GM18868 (cell line): ENCODE measurements around the gene KIF1C.
"Not testable (repeated sequence)": the region's sequence is repeated elsewhere in the genome, so short reads cannot be mapped to it uniquely, and the experiment has no call there.

ENCODE experiments used
- ATAC-seq: cut with Tn5 transposase; IDR thresholded peaks from one replicate; pipeline ENCODE4 v1.9.1; 2021; ENCODE audit warnings: mild to moderate bottlenecking, moderate library complexity; ENCODE audit not compliant: unreplicated experiment

The KIF1C gene

DNA sequence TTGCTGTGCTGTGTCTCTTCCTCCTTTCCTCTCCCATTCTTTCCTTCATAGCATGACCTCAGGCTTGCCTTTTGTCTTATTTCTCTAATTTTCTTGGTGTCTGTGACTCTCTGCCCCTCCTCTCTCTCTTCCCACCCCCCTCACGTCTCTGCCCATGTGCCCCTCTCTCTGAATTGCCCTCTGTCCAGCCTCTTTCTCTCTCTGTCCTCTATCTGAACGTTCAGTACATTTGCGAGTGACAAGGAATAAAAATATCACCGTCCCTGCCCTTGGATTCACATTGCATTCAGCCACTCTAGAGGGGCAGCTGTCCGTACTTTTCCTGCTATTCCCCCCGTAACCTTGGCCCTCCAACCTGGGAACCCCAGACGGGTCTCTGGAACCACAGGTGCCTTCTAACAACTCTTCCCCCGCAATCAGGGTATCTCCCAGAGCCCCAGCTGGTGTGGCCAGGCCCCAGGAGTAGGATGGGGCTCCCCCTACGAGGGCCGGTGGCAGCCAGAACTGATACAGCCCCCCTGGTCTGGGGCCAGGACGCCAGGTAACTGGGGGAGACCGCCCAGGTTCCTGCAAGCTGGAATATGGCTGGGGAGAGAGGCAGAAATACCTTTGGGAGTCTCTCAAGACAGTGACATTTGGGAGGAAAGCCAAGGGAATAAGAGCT lies 1.8 kb downstream of the KIF1C start:
- no peak for ATAC-seq

DNA sequence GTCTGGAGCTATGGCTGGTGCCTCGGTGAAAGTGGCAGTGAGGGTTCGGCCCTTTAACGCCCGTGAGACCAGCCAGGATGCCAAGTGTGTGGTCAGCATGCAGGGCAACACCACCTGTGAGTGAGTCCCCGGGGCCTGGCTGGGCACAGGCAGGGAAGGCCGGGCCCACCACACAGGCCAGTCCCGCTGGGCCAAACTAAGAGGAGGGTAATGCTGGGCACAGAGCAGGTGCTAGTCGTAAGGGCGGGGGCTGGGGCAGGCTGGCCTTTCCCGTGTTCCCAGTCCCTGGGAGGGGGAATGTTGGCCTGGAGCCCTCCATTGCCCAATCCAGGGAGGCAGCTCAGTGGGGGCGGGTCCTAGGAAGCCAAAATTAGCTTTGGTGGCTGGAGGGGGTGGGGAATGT lies 2.5 kb downstream of the KIF1C start:
- no peak for ATAC-seq

DNA sequence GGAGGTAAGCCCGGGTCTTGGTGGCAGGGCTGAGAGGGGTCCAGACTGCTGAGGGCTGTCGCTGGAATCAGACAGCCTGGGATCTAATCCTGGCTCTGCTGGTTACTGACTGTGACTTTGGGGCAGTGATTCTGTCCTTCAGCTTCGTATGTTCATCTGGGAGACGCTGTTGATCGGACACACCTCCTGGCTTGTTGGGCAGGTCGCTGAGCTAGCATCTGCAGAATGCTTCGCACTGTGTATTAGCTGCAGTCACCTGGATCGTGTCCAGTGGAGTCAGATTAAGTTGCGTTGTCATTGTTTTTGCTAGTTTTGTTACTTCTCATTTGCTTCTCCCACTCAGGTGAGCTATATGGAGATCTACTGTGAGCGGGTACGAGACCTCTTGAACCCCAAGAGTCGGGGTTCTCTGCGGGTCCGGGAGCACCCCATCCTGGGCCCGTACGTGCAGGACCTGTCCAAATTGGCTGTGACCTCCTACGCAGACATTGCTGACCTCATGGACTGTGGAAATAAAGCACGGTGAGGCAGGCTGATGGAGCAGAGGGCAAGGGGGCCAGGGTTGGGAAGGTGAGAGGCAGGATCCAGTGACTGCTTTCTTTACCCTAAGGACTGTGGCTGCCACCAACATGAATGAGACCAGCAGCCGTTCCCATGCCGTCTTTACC lies 4.5 kb downstream of the KIF1C start:
- no peak for ATAC-seq

DNA sequence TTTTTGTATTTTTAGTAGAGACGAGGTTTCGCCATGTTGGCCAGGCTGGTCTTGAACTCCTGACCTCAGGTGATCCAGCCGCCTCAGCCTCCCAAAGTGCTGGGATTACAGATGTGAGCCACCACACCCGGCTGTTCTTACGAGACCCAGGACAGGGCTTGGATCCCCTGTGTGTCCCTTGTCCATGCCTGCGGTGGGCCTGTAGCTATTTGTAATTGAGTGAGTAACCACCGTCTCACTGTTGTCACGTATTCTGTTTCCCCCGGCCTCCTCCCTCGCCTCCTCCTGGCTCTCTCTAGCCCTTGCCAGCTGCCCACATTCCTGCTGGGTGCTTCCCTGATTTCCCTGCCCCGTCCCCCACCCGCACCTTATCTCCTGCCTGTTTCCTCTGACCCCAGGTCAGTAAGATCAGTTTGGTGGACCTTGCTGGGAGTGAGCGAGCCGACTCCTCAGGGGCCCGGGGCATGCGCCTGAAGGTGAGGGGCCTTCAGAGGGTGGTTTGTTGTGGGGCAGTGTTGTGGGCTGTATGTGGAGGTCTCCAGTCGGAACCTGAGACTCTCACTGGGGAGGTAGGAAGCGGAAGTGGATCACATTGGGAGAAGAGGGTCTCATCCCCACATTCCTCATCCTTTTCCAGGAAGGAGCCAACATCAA lies 5.6 kb downstream of the KIF1C start:
- ATAC-seq, result no peak

- ATAC-seq, result no peak
These were observed 14.2 kb downstream of the KIF1C start for GRCh38 chr17:5011928-5012327.

GRCh38 chr17:5014357-5014756 lies 16.6 kb downstream of the KIF1C start:
- ATAC-seq, result no peak

- no peak for ATAC-seq
These were observed 21.8 kb downstream of the KIF1C start for GRCh38 chr17:5019475-5019956.

GRCh38 chr17:5020502-5021023 lies 22.8 kb downstream of the KIF1C start:
- ATAC-seq, result no peak

GRCh38 chr17:5022171-5022711 lies 24.5 kb downstream of the KIF1C start:
- no peak for ATAC-seq

DNA sequence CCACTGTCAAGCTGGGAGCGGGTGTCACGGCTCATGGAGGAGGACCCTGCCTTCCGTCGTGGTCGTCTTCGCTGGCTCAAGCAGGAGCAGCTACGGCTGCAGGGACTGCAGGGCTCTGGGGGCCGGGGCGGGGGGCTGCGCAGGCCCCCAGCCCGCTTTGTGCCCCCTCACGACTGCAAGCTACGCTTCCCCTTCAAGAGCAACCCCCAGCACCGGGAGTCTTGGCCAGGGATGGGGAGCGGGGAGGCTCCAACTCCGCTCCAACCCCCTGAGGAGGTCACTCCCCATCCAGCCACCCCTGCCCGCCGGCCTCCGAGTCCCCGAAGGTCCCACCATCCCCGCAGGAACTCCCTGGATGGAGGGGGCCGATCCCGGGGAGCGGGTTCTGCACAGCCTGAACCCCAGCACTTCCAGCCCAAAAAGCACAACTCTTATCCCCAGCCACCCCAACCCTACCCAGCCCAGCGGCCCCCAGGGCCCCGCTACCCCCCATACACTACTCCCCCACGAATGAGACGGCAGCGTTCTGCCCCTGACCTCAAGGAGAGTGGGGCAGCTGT lies 25.9 kb downstream of the KIF1C start:
- no peak for ATAC-seq

DNA sequence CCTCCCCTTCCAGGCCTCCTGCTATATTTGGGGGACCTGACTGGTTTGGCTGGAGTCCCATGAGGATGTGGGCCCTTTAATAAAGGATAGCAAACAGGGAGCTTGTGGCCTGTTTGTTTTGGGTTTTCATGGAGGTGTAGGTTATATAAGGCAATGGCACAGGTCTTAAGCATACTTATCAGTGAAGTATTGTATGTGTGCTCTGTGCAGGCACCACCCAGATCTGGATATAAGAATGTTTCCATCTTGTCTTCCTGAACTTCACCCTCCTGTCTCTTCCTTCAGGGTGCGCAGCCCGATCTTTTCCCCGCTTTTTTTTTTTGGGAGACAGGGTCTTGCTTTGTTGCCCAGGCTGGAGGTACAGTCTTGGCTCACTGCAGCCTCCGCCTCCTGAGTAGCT lies 26.9 kb downstream of the KIF1C start:
- ATAC-seq, result no peak

- ATAC-seq, result no peak
These were observed 29.5 kb downstream of the KIF1C start for GRCh38 chr17:5027299-5027698.

- ATAC-seq, result no peak
These were observed 30.2 kb downstream of the KIF1C start for GRCh38 chr17:5027916-5028315.

- ATAC-seq, result not testable (repeated sequence)
These were observed 32.4 kb downstream of the KIF1C start for GRCh38 chr17:5030168-5030567.

- ATAC-seq, result peak; percentile 63
These were observed 33.8 kb downstream of the KIF1C start for GRCh38 chr17:5031365-5032082.

GRCh38 chr17:5032865-5033264 lies 35.1 kb downstream of the KIF1C start:
- no peak for ATAC-seq

DNA sequence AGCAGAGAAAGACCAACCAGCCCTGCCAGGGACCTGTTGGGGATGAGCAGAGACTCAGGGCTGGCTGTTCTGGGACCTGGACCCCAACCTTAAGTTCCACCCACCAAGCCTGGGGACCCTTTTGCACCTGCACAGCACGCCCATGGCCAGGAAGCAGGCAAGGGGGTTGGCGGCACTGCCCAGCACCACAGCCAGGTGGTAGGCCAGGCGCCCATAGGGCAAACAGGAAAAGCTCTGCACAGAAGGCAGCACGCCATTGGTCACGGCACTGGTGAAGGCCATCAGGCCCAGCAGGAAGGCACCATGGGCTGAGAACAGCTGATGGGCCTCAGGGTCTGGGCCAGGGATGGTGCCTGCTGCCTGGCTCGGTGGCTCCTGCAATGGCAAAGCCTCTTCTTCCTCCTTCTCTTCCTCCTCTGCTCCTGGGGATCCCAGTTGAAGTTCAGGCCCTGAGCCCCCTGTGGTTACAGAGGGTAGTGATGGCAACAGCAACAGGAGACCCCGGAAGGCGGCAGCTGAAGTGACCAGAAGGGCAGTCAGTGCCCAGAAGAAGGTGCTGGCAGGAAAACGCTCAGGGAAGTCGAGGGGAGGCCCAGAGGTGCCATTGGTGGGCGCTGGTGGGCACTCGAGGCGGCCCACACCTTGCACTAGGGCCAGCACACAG lies 35.7 kb downstream of the KIF1C start:
- no peak for ATAC-seq

GRCh38 chr17:5034063-5034462 lies 36.3 kb downstream of the KIF1C start:
- no peak for ATAC-seq

DNA sequence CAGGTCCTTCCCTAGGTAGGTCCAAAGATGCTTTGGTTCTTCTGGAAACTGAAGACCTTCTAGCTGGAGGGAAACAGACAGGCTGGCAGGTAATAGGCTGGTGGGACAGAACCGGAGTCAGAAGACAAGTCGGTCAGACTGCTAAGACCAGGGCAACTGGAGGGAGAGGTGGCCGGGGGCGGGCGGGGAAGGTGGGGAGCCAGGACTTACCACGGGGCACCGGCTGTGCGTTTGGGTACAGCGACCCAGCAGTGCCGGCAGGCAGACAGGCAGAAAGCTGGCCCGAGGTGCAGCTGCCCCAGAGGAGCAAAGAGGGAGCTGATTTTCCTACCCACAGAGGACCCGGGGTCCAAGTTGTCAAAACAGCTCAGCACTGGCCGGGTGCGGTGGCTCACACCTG lies 36.9 kb downstream of the KIF1C start:
- no peak for ATAC-seq

DNA sequence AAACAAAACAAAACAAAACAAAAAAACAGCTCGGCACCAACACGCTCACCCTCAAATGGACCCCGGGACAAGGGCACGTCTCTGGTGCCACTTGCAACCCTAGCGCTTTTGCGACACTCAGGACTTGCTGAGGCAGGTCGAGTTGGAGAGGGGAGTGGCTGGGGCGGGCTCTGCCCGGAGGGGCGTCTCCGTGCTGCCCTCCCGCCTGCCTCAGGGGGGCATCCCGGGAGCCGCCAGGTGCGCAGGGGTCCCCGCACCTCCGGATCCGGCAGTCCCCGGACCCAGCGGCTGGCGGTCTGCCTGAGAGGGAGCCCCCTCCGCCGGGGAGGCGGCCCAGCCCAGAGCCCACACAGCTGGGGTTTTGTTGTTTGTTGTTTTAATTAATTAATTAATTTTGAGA lies 37.6 kb downstream of the KIF1C start, which contains the start of gene SLC52A1:
TSS of gene SLC52A1 (minus strand) at position 112 of the 400 bp plus-strand sequence. CDS start 820 bp downstream, outside the sequence.
- ATAC-seq, result no peak
